Measurements from ENCODE around the gene ANKRD55.
"Not testable (repeated sequence)": the region's sequence is repeated elsewhere in the genome, so short reads cannot be mapped to it uniquely, and the experiment has no call there.

DNA sequence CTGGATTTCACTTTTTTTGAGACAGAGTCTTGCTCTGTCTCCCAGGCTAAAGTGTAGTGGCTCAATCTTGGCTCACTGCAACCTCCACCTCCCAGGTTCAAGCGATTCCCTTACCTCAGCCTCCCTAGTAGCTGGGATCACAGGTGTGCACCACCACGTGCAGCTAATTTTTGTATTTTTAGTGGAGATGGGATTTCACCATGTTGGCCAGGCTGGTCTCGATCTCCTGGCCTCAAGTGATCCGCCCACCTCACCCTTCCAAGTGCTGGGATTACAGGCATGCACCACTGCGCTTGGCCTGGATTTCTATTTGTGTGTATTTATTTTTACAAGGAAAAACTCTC lies 154.0 kb downstream of the ANKRD55 start:
- not testable (repeated sequence) for TF ChIP-seq FOXP2 (optimal IDR thresholded peaks at IDR 0.05; ENCODE audit: control extremely low read depth, extremely low read length, insufficient read depth); EZH2 (IDR thresholded peaks at IDR 0.05); POLR2AphosphoS5 (IDR thresholded peaks at IDR 0.05; ENCODE audit: borderline replicate concordance, low read depth, low read length)

Data from SK-N-MC (cell line).